ENCODE results near the gene PAPPA2. TPM values are rescaled to one million over a fixed set of nuclear protein-coding genes. Genes with fewer than 3 reads are reported as not detected.
A peak's percentile ranks its signal among the peaks of the same experiment; 100 is the strongest.
"Not testable (repeated sequence)": the region's sequence is repeated elsewhere in the genome, so short reads cannot be mapped to it uniquely, and the experiment has no call there.

Gene PAPPA2
- total RNA-seq, 1 donor from 2014 or later, result 0.41 TPM

DNA sequence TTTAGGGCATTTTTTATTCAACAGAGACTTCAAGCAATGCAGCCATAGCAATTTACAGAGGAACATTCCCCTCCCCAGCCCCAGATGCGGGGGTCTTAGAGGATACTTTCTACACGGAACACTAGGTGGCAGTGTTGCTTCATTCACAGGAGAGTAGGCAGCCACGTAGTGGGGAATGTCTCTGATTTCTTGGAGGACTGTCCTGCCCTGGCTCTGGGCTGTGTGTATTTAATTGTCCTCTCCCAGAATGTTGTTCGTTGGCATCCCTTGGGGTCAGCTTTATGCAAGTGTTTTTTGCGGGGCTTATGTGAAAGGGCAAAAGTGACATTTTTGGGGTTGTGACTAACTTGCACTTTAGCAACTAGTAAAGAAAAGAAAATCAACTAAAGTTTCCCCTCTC, 96.9 kb downstream of the PAPPA2 start:
- DNase-seq, result no peak

GRCh38 chr1:176560681-176561080, 97.7 kb downstream of the PAPPA2 start:
- no peaks in the 10 kb centered on the region for H3K9me3 ChIP-seq (replicated peaks)
- peaks cover 14% of the 10 kb centered on the region for H3K27me3 ChIP-seq (ENCODE audit: low read depth)
- no peak overlapping the region for H3K4me3 ChIP-seq
- DNase-seq, result no peak
- TF ChIP-seq, protein P1, sequence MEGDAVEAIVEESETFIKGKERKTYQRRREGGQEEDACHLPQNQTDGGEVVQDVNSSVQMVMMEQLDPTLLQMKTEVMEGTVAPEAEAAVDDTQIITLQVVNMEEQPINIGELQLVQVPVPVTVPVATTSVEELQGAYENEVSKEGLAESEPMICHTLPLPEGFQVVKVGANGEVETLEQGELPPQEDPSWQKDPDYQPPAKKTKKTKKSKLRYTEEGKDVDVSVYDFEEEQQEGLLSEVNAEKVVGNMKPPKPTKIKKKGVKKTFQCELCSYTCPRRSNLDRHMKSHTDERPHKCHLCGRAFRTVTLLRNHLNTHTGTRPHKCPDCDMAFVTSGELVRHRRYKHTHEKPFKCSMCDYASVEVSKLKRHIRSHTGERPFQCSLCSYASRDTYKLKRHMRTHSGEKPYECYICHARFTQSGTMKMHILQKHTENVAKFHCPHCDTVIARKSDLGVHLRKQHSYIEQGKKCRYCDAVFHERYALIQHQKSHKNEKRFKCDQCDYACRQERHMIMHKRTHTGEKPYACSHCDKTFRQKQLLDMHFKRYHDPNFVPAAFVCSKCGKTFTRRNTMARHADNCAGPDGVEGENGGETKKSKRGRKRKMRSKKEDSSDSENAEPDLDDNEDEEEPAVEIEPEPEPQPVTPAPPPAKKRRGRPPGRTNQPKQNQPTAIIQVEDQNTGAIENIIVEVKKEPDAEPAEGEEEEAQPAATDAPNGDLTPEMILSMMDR (IDR thresholded peaks at IDR 0.05; ENCODE audit: borderline replicate concordance), result no peak
- no peaks in the 10 kb centered on the region for H3K36me3 ChIP-seq
- H3K27ac ChIP-seq (replicated peaks), result no peak overlapping the region
- H3K4me1 ChIP-seq, result peaks cover 5% of the 10 kb centered on the region
- intact Hi-C loops (cut with micrococcal nuclease), result loop anchor here (10.0 kb wide), 1 partner anchor 124 kb away; no protein-coding TSS in a partner anchor

More for the DNA sequence above, 96.9 kb downstream of the PAPPA2 start:
- intact Hi-C loops (cut with micrococcal nuclease), result loop anchor here (5.0 to 10.0 kb wide), 3 partner anchors 125 to 322 kb away; no protein-coding TSS in a partner anchor
- TF ChIP-seq, protein P1 (IDR thresholded peaks at IDR 0.05; ENCODE audit: borderline replicate concordance), result peak; percentile 87
- no peaks in the 10 kb centered on the region for H3K36me3 ChIP-seq
- no peak overlapping the region for H3K4me3 ChIP-seq
- H3K27me3 ChIP-seq (ENCODE audit: low read depth), result peaks cover 22% of the 10 kb centered on the region
- H3K9me3 ChIP-seq (replicated peaks), result no peaks in the 10 kb centered on the region
- H3K27ac ChIP-seq (replicated peaks), result no peak overlapping the region
- H3K4me1 ChIP-seq, result no peaks in the 10 kb centered on the region

DNA sequence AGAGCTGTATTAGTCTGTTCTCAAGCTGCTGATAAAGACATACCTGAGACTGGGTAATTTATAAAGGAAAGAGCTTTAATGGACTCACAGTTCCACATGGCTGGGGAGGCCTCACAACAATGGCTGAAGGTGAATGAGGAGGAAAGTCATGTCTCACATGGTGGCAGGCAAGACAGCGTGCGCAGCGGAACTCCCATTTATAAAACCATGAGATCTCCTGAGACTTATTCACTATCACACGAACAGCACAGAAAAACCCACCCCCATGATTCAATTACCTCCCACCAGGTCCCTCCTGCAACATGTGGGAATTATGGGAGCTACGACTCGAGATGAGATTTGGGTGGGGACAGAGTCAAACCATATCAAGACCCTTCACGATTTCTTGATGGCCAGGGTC, 98.8 kb downstream of the PAPPA2 start:
- not testable (repeated sequence) for H3K36me3 ChIP-seq; H3K27ac ChIP-seq (replicated peaks); H3K4me3 ChIP-seq; H3K9me3 ChIP-seq (replicated peaks); H3K27me3 ChIP-seq (ENCODE audit: low read depth); DNase-seq
- intact Hi-C loops (cut with micrococcal nuclease), result loop anchor here (10.0 kb wide), 1 partner anchor 123 kb away; no protein-coding TSS in a partner anchor
- peaks cover 15% of the 10 kb centered on the region for H3K4me1 ChIP-seq

DNA sequence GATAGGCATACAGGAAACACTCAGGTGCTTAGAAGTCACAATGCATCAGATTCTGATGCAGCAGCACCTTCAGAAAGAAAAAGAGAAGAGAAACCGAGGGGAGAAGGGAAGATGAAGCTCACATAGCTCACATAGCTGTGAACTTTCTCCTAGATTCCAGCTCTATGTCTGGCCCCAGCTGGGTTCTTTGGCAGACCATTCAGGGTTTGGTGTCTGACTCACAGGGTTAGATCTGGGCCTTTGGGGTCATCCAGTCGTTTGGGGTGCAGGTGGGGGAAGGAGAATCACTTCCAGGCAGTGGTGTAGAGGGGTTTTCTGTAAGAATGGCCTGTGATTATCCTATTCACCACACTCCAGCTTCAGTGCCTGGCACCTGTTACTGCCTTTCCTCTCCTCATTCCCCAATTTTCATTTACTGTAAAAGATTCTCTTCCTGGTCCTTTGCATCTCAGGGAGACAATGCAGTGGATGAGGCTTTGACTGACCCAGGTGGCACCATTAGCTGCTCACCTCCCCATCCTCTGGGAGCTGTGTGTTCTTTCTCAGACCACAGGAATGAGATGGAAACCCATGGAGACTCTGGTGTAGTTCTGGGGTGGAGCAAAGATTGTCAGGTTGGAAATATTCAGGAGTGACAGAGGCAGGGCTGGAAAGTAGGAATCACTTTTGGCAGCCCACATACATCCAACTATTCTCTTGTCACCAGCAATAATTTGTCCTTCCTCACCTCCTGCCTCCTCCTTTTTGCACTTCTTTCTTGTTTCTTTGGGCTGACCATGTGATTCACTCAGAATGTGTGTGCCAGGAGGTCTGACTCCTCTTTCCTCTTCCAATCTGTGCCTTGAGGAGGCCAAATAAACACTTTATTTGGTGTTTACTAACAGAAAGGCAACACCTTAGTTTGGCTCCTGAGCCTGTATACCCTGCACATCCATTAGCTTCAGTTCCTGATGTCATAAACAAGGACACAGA, 103.3 kb downstream of the PAPPA2 start:
- Histone ChIP-seq H3K4me3 (no peak overlapping the region), H3K4me1 (peaks cover 24% of the 10 kb centered on the region), H3K27ac (replicated peaks) (no peak overlapping the region), H3K27me3 (ENCODE audit: low read depth) (no peaks in the 10 kb centered on the region), H3K36me3 (no peaks in the 10 kb centered on the region), H3K9me3 (replicated peaks) (no peaks in the 10 kb centered on the region)
- no peak for DNase-seq
- intact Hi-C loops (cut with micrococcal nuclease), result loop anchor here (10.0 kb wide), 1 partner anchor 119 kb away; no protein-coding TSS in a partner anchor
- TF ChIP-seq, protein P1 (IDR thresholded peaks at IDR 0.05; ENCODE audit: borderline replicate concordance), result no peak

DNA sequence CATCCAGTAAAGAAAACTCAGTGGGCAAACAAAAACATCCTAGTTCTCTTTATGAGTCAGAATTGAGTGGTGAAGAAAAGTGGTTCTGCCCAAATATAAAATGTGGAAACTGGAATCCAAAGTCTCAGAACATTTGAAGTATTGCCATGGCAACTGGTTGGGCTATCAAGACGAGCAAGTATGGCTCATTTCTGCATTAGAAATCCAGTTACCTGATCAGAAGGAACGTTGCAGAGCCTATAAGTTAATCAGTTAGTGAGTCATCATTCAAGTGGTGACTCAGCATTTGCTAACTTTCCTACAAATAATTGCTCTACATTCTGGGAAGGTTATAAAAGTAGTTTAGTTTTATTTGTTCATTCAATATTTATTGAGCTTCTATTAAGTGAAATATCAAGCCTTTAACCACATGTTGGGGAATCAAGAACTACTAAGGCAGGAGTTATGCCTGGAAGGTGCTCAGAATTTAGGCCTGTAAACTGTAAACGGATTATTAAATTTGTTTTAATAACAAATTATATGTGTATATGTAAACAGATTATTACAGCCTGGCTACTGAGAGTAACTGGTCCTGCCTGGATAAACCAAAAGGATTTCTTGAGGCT, 104.3 kb downstream of the PAPPA2 start:
- Histone ChIP-seq H3K4me3 (no peak overlapping the region), H3K27me3 (ENCODE audit: low read depth) (no peaks in the 10 kb centered on the region)
- intact Hi-C loops (cut with micrococcal nuclease), result loop anchor here (10.0 kb wide), 1 partner anchor 118 kb away; no protein-coding TSS in a partner anchor

More for the DNA sequence above, 104.3 kb downstream of the PAPPA2 start:
- H3K4me1 ChIP-seq, result peaks cover 24% of the 10 kb centered on the region
- no peaks in the 10 kb centered on the region for H3K36me3 ChIP-seq
- no peak overlapping the region for H3K27ac ChIP-seq (replicated peaks)
- TF ChIP-seq, protein P1 (IDR thresholded peaks at IDR 0.05; ENCODE audit: borderline replicate concordance), result no peak
- H3K9me3 ChIP-seq (replicated peaks), result no peaks in the 10 kb centered on the region
- DNase-seq, result no peak

Data from left ventricle myocardium inferior (tissue), 1 donor.